Activated gamma-delta T cell (primary cell): Measurements from ENCODE around the gene SERPINE2.

ENCODE experiments used
- DNase-seq: peaks from one replicate; lab custom pipeline; 2025; lab: John Stamatoyannopoulos, UW
- total RNA-seq, 2 donors: gene quantifications; one replicate each; lab custom pipeline; 2026; lab: John Stamatoyannopoulos, UW

Gene SERPINE2, protein sequence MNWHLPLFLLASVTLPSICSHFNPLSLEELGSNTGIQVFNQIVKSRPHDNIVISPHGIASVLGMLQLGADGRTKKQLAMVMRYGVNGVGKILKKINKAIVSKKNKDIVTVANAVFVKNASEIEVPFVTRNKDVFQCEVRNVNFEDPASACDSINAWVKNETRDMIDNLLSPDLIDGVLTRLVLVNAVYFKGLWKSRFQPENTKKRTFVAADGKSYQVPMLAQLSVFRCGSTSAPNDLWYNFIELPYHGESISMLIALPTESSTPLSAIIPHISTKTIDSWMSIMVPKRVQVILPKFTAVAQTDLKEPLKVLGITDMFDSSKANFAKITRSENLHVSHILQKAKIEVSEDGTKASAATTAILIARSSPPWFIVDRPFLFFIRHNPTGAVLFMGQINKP
- 4.8 to 6.4 reads per million in 2 donors for total RNA-seq

DNA sequence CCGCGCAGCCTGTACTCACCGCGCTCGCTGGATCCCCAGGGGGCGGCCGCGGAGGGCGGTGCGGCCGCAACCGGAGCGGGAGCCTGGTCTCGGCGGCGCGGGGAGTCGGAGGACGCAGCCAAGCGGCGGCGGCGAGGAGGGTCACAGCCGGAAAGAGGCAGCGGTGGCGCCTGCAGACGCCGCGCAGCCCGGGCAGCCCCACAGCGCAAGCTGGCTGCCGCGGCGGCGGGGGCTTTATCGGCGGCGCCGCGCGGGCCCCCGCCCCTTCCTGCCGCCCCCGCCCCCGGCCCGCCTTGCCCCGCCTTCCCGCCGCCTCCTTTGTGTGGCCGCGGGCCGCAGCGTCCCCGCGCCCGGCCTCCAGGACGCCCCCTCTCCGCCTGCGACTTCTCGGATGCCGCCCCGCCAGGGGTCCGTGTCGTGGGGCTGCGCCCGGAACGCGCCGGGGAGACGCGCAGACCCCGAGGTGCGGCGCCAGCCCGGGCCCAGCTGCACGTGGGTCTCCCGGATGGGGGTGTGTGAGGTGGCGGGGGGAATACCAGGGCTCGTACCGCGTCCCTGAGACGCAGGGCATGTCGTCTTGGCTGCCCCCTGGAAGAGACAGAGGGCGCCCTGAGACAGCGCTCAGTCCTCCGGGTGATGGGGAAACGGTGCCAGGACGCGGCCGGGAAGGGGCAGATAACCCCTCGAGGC, at the start of gene SERPINE2:
Gene SERPINE2, minus strand, starts transcription at position 207 of the 690 bp plus-strand sequence. CDS start 37,386 bp downstream, outside the sequence.
- DNase-seq = peak; percentile 25

DNA sequence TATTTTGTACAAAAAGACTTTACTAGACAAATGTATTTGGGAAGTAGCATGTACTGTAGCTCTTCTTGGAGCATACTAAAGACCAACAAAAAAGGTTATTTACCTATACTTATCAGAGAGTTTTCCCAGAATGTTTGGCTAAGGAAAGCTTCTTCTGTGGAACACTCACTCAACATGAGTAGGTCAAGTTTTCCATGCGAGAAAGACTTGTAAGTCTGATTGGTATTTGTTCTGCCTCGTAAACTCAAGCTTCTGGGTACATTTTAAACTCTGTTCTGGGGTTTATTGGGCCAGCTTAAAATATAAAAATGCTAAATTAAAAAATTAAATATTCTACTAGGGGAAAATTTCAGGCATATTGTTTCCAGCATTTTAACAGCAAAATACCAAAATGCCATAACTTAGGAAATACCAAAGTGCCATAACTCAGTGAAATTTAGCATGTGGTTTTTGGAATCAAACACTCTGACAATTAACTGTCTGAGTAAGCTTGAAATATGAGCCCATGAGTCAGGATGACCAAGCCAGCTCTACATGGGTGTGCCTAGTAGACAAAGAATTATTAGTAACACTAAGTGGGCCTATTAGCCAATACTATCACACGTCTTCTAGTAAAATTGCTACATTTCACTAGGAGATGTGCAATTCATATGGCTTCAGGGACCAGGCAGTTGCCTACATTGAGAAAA, 47.3 kb upstream of the SERPINE2 start:
- DNase-seq = no peak

DNA sequence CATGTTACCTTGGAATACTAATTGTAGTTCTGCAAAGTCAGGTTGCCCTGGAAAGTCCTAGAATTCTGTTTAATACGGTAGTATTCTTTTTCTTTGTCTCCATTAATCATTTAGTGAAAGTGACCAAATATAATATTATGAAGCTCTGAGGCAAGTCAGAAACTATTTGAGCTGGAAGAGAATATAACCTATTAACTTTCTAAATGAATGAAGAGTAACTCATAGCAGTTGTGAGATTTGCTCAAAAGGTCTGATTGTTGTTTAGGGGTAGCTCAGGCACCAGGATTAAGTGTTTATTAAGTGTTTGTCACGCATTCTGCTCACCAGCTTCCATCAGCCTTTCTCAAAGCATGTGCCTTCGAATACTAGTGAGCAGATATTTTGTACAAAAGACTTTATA, 46.7 kb upstream of the SERPINE2 start:
- no peak for DNase-seq

DNA sequence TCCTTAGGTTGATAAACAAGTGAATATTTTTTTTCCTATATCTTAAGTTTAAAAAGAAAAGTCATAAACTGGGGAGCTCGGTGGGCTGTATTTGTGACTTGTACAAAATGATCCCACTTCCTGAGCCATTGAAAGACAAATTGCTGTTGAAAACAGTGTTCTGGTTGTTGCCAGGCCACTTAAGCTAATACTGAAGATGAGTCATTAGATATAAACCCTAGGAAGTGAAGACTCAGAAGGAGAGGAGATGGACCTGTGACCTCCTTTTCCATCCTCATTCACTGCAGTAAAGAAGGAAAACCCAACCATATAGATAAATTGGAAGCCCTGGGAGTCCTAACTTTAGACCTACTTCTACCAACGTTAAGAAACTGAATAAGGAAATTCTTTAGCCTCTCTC, 46.2 kb upstream of the SERPINE2 start:
- no peak for DNase-seq

DNA sequence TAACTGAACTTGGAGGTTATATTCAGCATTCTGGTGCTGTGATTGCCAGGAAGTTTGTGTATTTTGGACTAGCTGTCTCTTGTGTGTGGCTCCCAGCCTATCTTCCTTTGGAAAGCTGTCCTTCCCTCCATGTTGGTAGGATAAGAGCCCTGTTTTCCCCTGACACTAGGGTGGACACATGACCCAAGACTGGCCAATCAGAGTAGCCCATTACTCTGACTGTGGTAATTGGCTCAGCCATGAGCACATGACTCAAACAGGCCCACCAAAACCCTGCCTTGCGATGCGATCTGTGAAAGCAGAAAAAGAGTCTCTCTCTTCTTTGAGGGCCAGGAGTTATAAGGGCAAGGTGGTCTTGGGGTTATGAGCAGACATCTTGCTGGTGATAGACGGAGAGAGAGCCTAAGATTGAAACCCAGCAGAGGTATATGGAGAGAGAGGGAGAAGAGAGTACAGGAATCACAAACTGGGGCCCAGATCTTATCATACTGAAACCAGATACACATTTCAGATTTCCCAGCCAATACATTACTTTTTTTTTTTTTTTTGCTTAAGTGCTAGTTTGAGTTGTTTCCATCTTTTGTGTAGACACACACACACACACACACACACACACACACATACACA, 45.3 kb upstream of the SERPINE2 start:
- DNase-seq = no peak

DNA sequence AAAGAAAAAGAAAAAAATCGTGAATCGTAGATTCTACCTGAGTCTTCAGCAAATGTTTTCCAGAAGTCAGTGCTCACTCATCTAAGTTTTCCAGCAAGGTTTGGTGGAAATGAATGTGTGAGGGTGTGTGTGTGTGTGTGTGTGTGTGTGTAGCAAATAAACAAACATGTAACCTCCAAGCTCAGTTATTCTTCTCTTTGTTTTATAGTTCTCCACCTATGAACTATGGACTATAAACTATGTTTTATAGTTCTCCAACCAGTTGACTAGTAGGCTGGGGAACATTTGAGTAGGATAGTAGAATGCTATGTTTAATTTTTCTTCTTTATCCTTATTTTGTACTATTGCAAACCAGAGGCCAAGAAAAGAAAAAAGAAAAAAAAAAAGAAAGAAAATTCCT, 44.6 kb upstream of the SERPINE2 start:
- DNase-seq = no peak

DNA sequence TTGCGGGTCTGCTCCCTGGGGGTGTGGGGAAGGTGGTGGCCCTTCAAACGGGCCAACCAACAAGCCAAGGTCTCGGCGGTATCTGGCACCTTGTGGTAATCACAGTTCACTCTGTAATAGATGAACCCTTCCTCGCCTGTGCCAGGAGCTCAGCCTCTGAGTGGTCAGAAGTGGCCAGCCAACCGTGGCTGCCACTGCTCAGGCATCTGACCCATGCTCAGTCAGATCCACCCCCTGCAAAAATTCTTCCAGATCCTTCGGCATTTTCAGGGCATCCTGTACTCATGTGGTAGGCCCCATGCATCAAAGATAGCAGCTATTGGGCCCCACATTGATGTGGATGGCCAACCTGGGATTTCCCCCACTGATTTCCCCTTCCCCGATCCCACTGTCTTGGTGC, 39.6 kb upstream of the SERPINE2 start:
- DNase-seq = no peak

DNA sequence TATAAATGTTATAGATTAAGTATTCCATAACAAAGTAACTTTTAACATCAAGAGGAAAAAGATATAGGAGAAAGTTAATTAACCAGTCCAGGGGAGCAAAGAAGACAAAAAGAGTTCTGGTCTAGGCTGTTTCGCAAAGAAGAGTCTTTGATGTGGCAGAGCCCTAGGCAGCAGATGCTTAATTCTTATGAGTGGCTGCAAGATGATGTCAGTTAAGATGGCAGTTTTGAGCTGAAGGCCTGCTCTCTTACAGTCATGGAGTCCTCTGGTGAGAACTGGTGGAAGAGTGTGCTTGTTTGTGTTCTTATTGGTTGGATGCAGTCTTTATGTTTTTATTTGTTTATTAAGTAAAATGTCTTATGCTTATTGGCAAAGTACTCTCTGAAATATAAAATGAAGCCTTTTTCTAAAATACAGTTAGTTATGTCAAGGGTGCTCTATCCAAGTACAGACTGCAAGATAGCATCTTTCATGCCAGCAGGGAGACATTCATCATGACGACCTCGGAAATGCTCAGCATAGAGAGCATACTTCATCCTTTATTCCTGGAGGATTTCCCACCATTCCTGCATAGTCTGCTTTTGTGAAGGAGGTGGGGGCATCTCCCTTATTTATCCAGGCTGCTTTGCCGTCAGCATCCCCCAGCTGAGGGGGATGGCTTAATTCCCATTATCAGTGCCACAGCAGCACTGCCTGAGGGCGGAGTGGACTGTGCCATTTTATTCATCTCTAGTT, 38.9 kb upstream of the SERPINE2 start:
- DNase-seq = no peak

DNA sequence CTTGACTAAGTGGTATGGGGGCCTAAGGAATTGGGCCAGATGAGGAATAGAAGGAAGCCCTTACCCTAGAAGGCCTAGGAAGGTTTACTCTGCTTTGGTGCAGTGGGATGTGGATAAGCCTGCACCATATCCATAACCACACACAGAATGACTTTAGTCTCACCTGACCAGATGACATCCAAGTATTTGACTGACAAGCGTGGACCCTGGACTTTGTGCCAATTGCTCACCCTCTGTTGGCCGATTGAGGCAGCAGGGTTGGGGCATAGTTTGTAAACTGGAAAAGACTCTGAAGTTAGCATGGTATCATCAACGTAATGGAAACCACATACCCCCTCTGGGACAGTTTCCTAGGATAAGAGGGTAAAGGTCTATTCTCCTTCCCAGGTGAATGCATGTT, 36.5 kb upstream of the SERPINE2 start:
- DNase-seq = no peak

DNA sequence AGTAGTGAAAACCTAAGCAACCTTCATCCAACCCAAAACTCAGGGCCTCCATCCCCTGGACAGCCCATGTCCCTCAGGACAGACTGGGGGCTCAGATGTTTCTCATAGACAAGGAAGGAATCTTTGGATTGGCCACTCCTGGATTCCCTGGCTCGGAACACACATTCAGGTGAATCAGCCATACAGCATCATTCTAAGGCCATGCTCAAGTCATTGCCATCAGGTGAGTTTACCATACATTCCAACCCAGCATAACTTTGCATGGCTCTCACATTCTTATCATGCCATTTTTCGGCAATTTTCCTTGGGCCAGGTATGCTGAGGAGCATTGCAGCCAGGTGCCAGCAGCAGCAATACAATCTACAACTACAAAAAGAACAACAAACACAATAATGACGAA, 34.6 kb upstream of the SERPINE2 start:
- DNase-seq = no peak

DNA sequence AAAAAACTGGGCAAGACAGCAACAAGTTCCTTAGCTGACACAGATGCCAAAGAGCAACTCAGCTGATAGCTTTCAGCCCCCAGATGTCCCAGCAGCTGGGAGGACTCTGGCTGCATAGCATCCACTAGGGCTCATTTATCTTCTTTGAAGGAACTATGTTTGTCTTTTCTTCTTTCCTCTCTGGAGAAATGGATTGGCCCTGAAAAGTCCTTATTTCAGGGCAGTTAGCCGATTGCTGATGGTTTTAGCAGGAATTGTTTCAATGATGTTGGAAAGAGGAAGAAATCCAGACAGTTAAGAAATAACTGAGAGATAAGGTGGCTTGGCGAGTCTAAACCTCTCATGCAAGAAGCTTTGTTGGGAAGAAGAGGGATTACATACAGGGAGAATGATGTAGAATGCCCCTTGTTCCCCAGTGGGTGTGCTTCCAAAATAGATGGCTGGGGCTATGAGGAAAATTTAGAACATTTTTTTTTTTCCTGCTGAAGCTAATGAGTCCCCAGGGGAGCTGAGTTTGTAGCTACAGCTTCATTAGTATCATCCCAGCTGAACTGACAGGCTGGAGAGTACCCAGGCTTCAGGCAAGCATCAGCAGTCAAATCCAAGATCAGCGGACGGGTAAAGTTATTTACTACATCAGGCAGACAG, 33.6 kb upstream of the SERPINE2 start:
- no peak for DNase-seq

DNA sequence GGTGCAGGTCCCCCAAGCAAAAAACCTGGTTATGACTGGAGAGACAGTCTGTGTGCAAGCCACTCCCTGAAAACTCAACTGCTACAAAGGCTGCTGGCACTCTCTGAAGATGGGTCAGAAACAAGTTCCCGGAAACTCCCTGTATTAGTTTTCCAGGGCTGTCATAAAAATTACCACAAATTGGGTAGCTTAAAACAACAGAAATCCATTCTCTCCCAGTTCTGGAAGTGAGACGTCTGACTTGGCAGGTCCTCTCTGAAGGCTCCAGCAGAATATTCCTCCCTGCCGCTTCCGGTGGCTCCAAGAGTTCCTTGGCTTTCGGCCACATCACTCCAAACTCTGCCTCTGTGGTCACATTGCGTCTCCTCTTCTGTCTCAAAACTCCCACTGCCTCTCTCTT, 30.1 kb upstream of the SERPINE2 start:
- no peak for DNase-seq

DNA sequence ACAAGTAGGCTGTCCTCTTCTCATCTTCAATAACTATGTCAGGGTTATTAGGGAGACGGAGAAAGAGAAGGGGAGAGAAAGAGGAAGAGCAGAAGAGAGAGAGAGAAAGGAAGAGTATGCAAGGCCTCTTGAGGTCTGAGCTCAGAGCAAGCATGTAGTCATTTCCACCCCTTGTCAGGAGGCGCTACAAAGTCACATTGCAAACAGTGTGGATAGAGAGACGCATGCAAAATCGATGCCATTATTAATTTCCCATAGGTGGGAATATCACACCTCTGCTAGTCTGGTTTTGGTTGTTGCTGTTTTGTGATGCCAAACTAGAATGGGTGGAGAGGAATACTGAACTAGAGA, 24.2 kb upstream of the SERPINE2 start:
- no peak for DNase-seq

DNA sequence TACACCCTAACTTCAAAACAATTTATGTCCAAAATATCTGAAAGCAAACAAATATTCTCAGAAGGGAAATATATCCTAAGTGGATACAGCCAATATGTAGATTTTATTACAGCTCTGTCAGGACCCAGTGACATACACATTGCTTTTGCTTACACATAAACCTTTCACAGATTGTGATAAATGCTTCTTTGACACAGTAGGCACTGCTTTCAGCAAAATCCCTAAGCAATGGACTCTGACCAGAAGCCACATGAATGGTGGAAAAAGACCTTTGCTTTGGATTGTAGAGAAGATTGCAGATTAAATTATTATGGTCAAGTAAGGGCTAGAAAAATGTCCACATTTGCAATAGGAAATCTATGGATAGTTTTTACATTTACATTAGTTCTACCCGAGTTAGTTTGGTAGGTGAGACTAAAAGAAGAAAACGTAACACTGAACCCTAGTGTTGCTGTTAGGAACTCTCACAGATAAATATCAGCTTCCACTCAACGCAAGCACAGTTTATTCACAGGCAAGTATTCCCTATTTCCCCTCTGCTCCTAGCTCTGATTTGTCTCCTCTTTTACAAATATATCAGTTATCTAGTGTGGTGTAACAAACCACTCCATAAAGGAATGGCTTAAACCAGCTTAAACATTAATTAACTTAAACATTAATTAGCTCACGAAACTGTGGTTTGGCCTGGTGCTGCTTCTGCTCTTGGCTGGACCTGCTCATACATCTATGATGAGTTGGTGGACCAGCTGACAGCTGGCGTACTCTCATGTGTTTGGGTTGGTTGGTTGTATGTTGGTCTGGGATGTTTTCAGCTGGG, 23.6 kb upstream of the SERPINE2 start:
- DNase-seq = no peak

DNA sequence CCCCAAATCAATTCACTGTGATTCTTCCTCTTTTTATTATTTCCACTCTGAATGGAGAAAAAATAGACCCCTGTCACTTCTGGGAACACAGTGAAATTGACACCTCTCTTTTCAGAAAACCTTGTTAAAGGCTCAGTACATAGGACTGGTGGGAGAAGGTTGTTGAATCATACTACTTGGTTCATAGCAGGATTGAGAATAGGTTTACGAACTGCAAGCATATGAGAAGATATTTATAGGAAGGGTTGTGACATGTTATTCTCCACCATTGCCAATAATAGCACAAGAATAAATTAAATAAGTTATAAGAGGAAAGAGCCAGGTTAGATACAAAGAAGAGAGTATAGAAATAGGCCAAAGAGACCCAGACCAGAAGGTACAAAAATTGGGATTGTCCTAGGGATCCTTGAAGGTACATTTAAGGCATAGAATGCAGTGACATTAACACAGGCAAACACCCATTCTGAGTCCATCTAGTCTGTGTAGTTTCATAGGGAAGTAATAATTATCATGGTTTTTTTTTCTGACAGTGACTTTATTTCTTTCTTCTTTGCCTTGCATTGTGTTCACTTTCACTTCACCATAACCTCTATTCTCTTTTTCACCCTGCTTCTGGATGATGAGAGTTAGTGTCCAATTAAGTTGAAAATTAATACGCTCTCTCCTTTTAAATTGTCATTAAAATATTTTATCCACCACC, 21.8 kb upstream of the SERPINE2 start:
- no peak for DNase-seq

DNA sequence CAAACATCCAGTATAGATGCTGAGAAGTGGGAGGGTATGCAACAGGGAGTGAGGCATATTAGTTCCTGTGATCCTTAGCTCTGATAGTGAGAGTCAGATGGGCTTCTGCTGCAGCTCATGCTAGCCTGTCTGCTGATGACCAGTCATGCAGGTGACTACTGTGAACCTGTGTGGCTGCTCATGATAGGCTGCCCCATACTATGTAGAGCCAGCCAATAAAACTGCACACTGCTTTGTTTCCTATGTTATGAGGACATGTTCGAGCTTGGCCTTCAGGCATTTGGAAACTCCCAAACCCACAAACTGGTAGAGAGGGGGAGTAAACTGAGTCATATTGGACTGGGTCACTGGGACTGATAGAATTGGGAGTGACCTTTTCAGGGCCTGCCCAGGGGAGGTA, 20.1 kb upstream of the SERPINE2 start:
- DNase-seq = no peak

DNA sequence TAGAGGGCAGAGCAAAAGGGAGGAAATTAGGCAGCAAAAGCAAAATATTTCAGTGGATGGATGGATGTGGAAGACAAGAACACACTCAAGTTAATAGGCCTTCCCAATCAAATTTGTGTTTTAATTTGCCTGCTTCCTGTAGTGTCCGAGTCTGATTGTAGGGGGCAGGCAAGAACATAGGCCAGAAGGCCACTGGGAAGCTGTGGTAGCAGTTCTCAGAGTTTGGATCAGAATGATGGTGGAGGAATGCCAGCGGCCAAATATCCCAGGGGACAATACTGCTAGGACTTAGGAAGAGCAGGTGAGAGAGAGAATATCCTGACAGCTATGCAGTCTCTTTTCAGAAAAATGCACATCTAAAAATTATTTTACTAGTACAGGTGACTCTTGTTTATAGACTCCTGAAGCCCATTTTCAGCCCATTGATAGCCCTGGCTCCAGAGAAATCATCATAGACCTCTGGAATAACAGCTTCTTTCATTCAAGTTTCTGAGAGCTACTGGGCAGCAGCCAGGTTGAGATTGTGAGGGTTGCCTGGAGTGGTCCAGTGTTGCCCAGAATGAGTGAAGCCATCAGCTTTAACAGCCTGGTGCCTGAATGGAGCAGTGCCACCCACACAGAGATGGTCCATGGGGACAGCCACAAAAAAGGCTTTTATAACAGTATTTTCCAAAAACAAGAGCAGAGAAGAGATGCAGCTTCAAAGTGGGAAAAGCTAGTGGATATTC, 19.1 kb upstream of the SERPINE2 start:
- DNase-seq = no peak

DNA sequence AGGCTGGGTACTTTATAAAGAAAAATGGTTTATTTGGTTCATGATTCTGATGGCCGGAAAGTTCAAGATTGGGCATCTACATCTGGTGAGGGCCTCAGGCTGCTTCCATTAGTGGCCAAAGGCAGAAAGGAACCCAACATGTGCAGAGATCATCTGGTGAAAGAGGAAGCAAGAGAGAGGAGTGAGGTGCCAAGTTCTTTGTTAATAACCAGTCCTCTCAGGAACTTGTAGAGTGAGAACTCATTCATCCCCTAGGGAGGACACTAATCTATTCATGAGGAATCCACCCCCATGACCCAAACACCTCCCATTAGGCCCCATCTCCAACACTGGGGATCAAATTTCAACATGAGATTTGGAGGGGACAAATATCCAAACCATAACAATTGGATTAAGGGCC, 17.8 kb upstream of the SERPINE2 start:
- no peak for DNase-seq

DNA sequence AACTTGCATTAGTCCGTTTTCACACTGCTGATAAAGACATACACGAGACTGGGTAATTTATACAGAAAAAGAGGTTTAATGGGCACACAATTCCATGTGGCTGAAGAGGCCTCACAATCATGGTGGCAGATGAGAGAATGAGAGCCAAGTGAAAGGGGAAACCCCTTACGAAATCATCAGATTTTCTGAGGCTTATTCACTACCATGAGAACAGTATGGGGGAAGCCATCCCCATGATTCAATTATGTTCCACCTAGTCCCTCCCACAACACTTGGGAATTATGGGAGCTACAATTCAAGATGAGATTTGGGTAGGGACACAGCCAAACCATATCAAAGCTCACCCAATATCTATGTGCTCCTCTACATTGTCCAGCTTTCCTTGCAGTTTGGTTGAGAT, 16.0 kb upstream of the SERPINE2 start:
- no peak for DNase-seq
